ENCODE results near the gene DHRS3. TPM values are rescaled to one million over a fixed set of nuclear protein-coding genes. Genes with fewer than 3 reads are reported as not detected.
A peak's percentile ranks its signal among the peaks of the same experiment; 100 is the strongest.

Gene DHRS3
- total RNA-seq, 1 experiment from 2014 or later: 239 TPM

- intact Hi-C loops (cut with micrococcal nuclease; ENCODE audit: unreplicated experiment): no loop called here
- no TSS peak for BruUV-seq (replicated peaks)
- H3K4me1 Mint-ChIP-seq (ENCODE audit: low read depth, unreplicated experiment): peaks cover 19% of the 10 kb centered on the region
- no peak for DNase-seq
- H3K9me3 Mint-ChIP-seq (ENCODE audit: low read depth, unreplicated experiment): no peaks in the 10 kb centered on the region
- H3K4me3 Mint-ChIP-seq (ENCODE audit: low read depth, unreplicated experiment): no peak overlapping the region
- no peaks in the 10 kb centered on the region for H3K27me3 Mint-ChIP-seq (ENCODE audit: unreplicated experiment)
- TF ChIP-seq CTCF (IDR thresholded peaks at IDR 0.05; ENCODE audit: unreplicated experiment): no peak
- peaks cover 73% of the 10 kb centered on the region for H3K36me3 Mint-ChIP-seq (ENCODE audit: insufficient read depth, unreplicated experiment)
- H3K27ac Mint-ChIP-seq (ENCODE audit: unreplicated experiment): no peak overlapping the region
- CTCF ChIA-PET: no interaction called here
Measured at GRCh38 chr1:12574757-12575139, 43.3 kb downstream of the DHRS3 start.

GRCh38 chr1:12573015-12573825 is 44.8 kb downstream of the DHRS3 start:
- Mint-ChIP-seq H3K27ac (ENCODE audit: unreplicated experiment) (peak overlapping the region; percentile 81), H3K9me3 (ENCODE audit: low read depth, unreplicated experiment) (no peaks in the 10 kb centered on the region), H3K4me1 (ENCODE audit: low read depth, unreplicated experiment) (peaks cover 19% of the 10 kb centered on the region), H3K36me3 (ENCODE audit: insufficient read depth, unreplicated experiment) (peaks cover 69% of the 10 kb centered on the region), H3K4me3 (ENCODE audit: low read depth, unreplicated experiment) (no peak overlapping the region), H3K27me3 (ENCODE audit: unreplicated experiment) (no peaks in the 10 kb centered on the region)
- BruUV-seq (replicated peaks): no TSS peak
- CTCF ChIA-PET: interaction anchor here (1.3 kb wide), 1 partner anchor 43 kb away, joined by 6 read pairs; no protein-coding TSS in a partner anchor
- DNase-seq: no peak
- intact Hi-C loops (cut with micrococcal nuclease; ENCODE audit: unreplicated experiment): no loop called here
- TF ChIP-seq CTCF (IDR thresholded peaks at IDR 0.05; ENCODE audit: unreplicated experiment): no peak

GRCh38 chr1:12572522-12572921 is 45.5 kb downstream of the DHRS3 start:
- no TSS peak for BruUV-seq (replicated peaks)
- no peak for DNase-seq
- Mint-ChIP-seq H3K36me3 (ENCODE audit: insufficient read depth, unreplicated experiment) (peaks cover 72% of the 10 kb centered on the region), H3K9me3 (ENCODE audit: low read depth, unreplicated experiment) (no peaks in the 10 kb centered on the region), H3K27me3 (ENCODE audit: unreplicated experiment) (no peaks in the 10 kb centered on the region), H3K27ac (ENCODE audit: unreplicated experiment) (peak overlapping the region; percentile 81), H3K4me1 (ENCODE audit: low read depth, unreplicated experiment) (peaks cover 19% of the 10 kb centered on the region), H3K4me3 (ENCODE audit: low read depth, unreplicated experiment) (no peak overlapping the region)
- intact Hi-C loops (cut with micrococcal nuclease; ENCODE audit: unreplicated experiment): no loop called here
- no peak for TF ChIP-seq CTCF (IDR thresholded peaks at IDR 0.05; ENCODE audit: unreplicated experiment)
- CTCF ChIA-PET: no interaction called here

- no peak for DNase-seq
- TF ChIP-seq CTCF (IDR thresholded peaks at IDR 0.05; ENCODE audit: unreplicated experiment): no peak
- no peak overlapping the region for H3K4me3 Mint-ChIP-seq (ENCODE audit: low read depth, unreplicated experiment)
- H3K36me3 Mint-ChIP-seq (ENCODE audit: insufficient read depth, unreplicated experiment): peaks cover 87% of the 10 kb centered on the region
- CTCF ChIA-PET: interaction anchor here (0.5 kb wide), 1 partner anchor 42 kb away, joined by 3 read pairs; no protein-coding TSS in a partner anchor
- intact Hi-C loops (cut with micrococcal nuclease; ENCODE audit: unreplicated experiment): no loop called here
- H3K27ac Mint-ChIP-seq (ENCODE audit: unreplicated experiment): no peak overlapping the region
- peaks cover 19% of the 10 kb centered on the region for H3K4me1 Mint-ChIP-seq (ENCODE audit: low read depth, unreplicated experiment)
- no peaks in the 10 kb centered on the region for H3K9me3 Mint-ChIP-seq (ENCODE audit: low read depth, unreplicated experiment)
- no peaks in the 10 kb centered on the region for H3K27me3 Mint-ChIP-seq (ENCODE audit: unreplicated experiment)
- BruUV-seq (replicated peaks): no TSS peak
Measured at GRCh38 chr1:12570291-12570690, 47.7 kb downstream of the DHRS3 start.
